Esophagus muscularis mucosa (tissue), 3 donors: Measurements from ENCODE around the gene SLC2A8.

ENCODE experiments used
- CTCF ChIP-seq, 3 experiments: fragments of 200-600 bp in 2 of 3; fragments of 450-650 bp in 1 of 3; sonication (generic) in 2 of 3; IDR thresholded peaks; one replicate each; pipeline ENCODE4 v1.5.1; 2017 to 2019; ENCODE audit warnings: antibody characterized with exemption in 3 of 3, mild to moderate bottlenecking in 2 of 3, moderate library complexity in 1 of 3
- POLR2A ChIP-seq: fragments of 450-650 bp; IDR thresholded peaks from one replicate; pipeline ENCODE4 v1.6.1; 2017; ENCODE audit warnings: antibody characterized with exemption, moderate library complexity, mild to moderate bottlenecking, low read depth
- POLR2AphosphoS5 ChIP-seq, 2 donors: sonication (generic); formaldehyde crosslinking; IDR thresholded peaks; one replicate each; pipeline ENCODE4 v1.6.1; 2017; ENCODE audit warnings: antibody characterized with exemption in 2 of 2

DNA sequence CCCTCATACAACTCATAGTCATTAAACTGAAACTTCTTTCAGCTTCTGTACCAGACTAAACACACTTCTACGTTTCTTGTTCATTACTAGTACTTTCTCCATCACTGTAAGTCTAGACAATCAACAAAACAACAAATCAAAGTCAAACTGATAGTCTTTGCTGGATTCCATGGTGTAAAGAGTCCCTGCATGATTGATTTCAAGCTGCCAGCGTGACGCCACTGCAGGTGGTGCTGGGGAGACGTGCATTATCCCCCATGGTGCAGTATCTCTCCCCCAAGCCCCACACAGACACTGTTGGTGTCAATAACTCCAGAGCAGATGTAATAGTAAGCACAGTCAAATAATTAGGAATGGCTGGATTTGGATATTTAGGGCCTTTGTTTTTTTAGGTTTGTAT is 10.7 kb upstream of the SLC2A8 start:
- no peak for TF ChIP-seq POLR2AphosphoS5 (IDR thresholded peaks at IDR 0.05)
- TF ChIP-seq POLR2A, result no peak
- TF ChIP-seq CTCF (IDR thresholded peaks at IDR 0.05), result no peak
